ENCODE data around the gene PITX2. TPM values are rescaled to one million over a fixed set of nuclear protein-coding genes. Genes with fewer than 3 reads are reported as not detected.

The PITX2 gene
- total RNA-seq, 1 experiment from 2014 or later = 0.90 TPM

DNA sequence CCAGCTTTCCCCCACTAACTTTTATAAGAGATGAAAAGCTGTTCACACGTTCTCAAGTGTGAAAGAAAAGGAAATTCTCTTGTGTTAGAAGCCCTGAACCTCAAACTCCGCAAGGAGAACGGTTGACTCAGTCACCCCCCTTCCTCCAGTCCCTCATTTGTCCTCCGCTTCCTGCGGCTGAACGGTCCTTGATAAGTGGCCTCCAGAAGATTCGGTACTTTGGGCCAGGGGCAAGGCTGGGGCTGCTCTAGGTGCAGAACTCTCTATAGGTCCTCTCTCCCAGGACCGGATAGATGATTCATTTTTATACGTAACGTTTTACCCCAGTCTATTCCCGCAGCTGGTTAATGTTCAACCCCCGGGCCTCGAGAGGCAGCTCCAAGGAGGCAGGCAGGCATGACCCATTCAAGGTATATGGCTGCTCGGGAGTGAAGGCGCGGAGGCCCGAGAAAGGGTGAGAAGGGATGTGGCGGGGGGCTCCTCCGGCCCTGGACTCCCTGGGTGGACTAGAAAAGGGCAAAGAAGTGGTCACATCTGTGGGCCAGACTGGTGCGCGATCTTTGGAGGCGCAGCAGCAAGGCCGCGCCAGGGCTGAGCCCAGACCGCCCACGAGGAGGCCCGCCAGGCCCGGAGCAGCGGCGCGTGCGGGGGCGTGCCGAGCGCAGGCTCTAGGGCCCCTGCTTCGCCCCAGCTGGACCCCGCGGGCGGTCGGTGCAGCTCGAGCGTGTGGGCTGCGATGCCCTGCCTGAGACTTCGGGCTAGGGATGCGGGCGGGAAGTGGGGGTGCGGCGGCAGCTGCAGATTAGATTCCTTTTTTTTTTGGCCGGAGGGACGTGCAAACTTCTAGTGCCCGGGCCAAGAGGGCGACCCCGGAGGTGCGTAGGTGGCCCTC is 11.7 kb downstream of the PITX2 start:
- H3K9me3 ChIP-seq (ENCODE audit: low read depth, low read length, poor library complexity, severe bottlenecking) = no peaks in the 10 kb centered on the region
- TF ChIP-seq CTCF (conservative IDR thresholded peaks at IDR 0.05; ENCODE audit: low read depth, low read length) (no peak), EZH2 (IDR thresholded peaks at IDR 0.05; ENCODE audit: borderline replicate concordance, low read depth, low read length, poor library complexity, severe bottlenecking) (no peak)
- intact Hi-C loops (cut with micrococcal nuclease; ENCODE audit: unreplicated experiment) = loop anchor here (1.0 kb wide), 1 partner anchor 48 kb away; no protein-coding TSS in a partner anchor
- H3K36me3 ChIP-seq (ENCODE audit: insufficient read depth, low read length, poor library complexity, severe bottlenecking) = no peaks in the 10 kb centered on the region
- H3K4me1 ChIP-seq (ENCODE audit: insufficient read depth, low read length, poor library complexity, severe bottlenecking) = no peaks in the 10 kb centered on the region
- H3K27ac ChIP-seq (ENCODE audit: low read depth, low read length, poor library complexity, severe bottlenecking) = no peak overlapping the region
- BruUV-seq (replicated peaks) = no TSS peak
- CTCF ChIA-PET = no interaction called here
- H3K27me3 ChIP-seq (replicated peaks; ENCODE audit: insufficient read depth, low read depth, low read length, poor library complexity) = no peaks in the 10 kb centered on the region
- POLR2A ChIA-PET (ENCODE audit: low non-redundant PET) = no interaction called here
- no peak overlapping the region for H3K4me3 ChIP-seq (ENCODE audit: low read depth, low read length, poor library complexity, severe bottlenecking)
- DNase-seq (ENCODE audit: low spot score) = no peak

DNA sequence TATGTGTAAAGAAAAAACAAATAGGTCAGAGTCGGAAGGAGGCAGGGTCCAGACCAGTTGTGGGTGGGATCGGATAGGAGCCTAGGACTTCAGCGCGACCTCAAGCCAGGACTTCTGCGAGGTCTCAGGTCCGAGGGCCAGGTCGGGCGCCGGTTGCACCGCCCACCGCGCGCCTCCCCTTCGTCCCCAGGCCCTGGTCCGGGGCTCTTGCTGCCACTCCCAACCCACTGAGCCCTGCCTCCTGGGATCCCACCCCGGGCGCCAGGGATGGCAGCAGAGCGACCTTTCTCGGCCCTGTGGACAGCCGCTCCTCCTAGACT is 12.3 kb downstream of the PITX2 start:
- no peak overlapping the region for H3K27ac ChIP-seq (ENCODE audit: low read depth, low read length, poor library complexity, severe bottlenecking)
- ChIA-PET CTCF (no interaction called here), POLR2A (ENCODE audit: low non-redundant PET) (no interaction called here)
- TF ChIP-seq EZH2 (IDR thresholded peaks at IDR 0.05; ENCODE audit: borderline replicate concordance, low read depth, low read length, poor library complexity, severe bottlenecking) (no peak), CTCF (conservative IDR thresholded peaks at IDR 0.05; ENCODE audit: low read depth, low read length) (no peak)
- no peaks in the 10 kb centered on the region for H3K27me3 ChIP-seq (replicated peaks; ENCODE audit: insufficient read depth, low read depth, low read length, poor library complexity)
- H3K36me3 ChIP-seq (ENCODE audit: insufficient read depth, low read length, poor library complexity, severe bottlenecking) = no peaks in the 10 kb centered on the region
- H3K9me3 ChIP-seq (ENCODE audit: low read depth, low read length, poor library complexity, severe bottlenecking) = no peaks in the 10 kb centered on the region
- DNase-seq (ENCODE audit: low spot score) = no peak
- no peaks in the 10 kb centered on the region for H3K4me1 ChIP-seq (ENCODE audit: insufficient read depth, low read length, poor library complexity, severe bottlenecking)
- no TSS peak for BruUV-seq (replicated peaks)
- intact Hi-C loops (cut with micrococcal nuclease; ENCODE audit: unreplicated experiment) = loop anchor here (1.0 kb wide), 1 partner anchor 47 kb away; no protein-coding TSS in a partner anchor
- H3K4me3 ChIP-seq (ENCODE audit: low read depth, low read length, poor library complexity, severe bottlenecking) = no peak overlapping the region

GRCh38 chr4:110609044-110609750 is 13.7 kb downstream of the PITX2 start:
- TF ChIP-seq EZH2 (IDR thresholded peaks at IDR 0.05; ENCODE audit: borderline replicate concordance, low read depth, low read length, poor library complexity, severe bottlenecking) = no peak
- no peak for TF ChIP-seq CTCF (conservative IDR thresholded peaks at IDR 0.05; ENCODE audit: low read depth, low read length)
- no peaks in the 10 kb centered on the region for H3K9me3 ChIP-seq (ENCODE audit: low read depth, low read length, poor library complexity, severe bottlenecking)
- H3K27me3 ChIP-seq (replicated peaks; ENCODE audit: insufficient read depth, low read depth, low read length, poor library complexity) = no peaks in the 10 kb centered on the region
- DNase-seq (ENCODE audit: low spot score) = no peak
- H3K36me3 ChIP-seq (ENCODE audit: insufficient read depth, low read length, poor library complexity, severe bottlenecking) = no peaks in the 10 kb centered on the region
- BruUV-seq (replicated peaks) = no TSS peak
- no peak overlapping the region for H3K4me3 ChIP-seq (ENCODE audit: low read depth, low read length, poor library complexity, severe bottlenecking)
- POLR2A ChIA-PET (ENCODE audit: low non-redundant PET) = no interaction called here
- H3K27ac ChIP-seq (ENCODE audit: low read depth, low read length, poor library complexity, severe bottlenecking) = no peak overlapping the region
- CTCF ChIA-PET = no interaction called here
- H3K4me1 ChIP-seq (ENCODE audit: insufficient read depth, low read length, poor library complexity, severe bottlenecking) = no peaks in the 10 kb centered on the region
- intact Hi-C loops (cut with micrococcal nuclease; ENCODE audit: unreplicated experiment) = no loop called here

All from A673 (cell line).